HG03095 (cell line): ENCODE measurements around the gene ADCY9.

Source experiments
- ATAC-seq: cut with Tn5 transposase; IDR thresholded peaks from one replicate; pipeline ENCODE4 v1.9.1; 2021; ENCODE audit warnings: moderate library complexity; ENCODE audit not compliant: unreplicated experiment

ADCY9 gene

DNA sequence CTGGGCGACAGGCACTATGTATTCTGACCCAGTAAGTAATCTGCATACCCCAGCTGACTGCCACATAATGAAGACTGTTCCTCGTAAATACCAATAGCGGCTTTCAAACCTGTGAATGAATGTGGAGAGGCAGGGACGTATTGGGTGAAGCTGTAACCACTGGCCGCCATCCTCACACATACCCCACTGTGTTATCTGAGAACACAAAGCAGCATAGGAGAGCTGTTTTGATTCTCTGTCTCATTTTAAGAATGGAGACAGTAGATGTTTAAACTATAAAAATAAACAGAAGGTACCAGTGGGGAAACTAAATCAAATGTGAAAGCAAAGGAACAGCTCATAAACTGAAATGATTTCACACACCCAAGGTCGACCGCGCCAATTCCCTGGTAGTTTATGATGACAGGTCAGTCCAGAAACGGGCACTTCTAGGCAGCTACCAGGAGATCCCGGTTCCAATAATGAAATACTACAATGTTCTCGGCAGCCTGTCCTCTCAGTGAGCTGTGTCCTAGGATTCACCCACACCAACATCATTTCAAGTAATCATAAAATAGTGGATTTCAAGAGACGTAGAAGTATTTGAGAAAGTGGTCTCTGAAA, 109.7 kb downstream of the ADCY9 start:
- no peak for ATAC-seq

DNA sequence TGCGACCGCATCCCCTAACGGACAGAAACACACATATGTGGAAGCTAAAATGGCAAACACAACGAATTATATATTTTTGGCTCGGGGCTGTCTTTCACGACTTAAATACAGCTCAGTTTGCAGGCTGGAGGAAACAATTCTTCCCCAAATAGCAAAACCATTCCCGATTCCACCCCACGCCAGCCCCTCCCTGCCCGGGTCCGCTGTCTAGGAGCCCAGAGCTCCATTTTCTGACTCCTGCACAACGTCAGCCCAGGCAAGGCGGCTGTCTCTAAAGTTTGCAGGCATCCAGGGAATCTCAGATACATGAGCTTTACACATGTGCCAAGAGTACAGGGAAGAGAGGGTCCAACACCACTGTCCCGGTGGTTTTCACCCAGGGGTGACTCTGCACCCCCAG, 110.5 kb downstream of the ADCY9 start:
- no peak for ATAC-seq

- ATAC-seq, result no peak
These were observed 111.0 kb downstream of the ADCY9 start for GRCh38 chr16:4005281-4005680.

DNA sequence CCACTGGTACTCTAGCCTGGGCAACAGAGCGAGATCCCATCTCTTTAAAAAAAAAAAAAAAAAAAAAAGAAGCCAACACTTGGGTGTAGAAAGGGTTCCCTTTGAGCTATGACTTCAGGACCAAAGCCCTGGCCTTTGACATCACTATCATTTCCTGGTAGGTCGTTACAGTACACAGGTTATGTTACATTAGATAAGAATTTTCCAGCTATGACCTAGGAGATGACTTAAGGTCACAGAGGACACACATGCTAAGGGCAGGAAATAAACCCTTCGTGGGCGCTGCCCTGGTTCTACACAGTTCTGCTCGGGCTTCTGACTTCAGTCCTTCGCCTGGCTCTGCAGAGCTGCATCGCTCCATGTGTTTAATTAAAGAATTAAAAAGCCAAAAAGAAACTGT, 112.0 kb downstream of the ADCY9 start:
- no peak for ATAC-seq

DNA sequence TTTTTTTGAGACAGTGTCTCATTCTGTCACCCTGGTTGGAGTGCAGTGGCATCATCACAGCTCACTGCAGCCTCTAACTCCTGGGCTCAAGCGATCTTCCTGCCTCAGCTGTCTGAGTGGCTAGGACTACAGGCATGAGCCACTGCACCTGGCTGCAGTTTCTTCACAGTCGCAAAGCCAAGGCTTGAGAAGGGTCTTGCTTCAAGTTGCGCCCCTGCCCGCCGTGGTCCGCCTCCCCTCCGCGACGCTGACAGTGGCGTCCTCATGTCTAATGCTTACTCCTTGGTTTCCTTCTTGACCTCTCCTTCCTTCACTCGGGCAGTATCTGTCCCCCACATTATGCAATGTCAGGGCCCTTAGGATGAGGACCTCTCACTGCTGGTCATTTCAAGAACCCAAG, 112.7 kb downstream of the ADCY9 start:
- ATAC-seq, result no peak

- ATAC-seq, result no peak
These were observed 113.1 kb downstream of the ADCY9 start for GRCh38 chr16:4003166-4003565.

GRCh38 chr16:4002121-4002520, 114.1 kb downstream of the ADCY9 start:
- ATAC-seq, result no peak

DNA sequence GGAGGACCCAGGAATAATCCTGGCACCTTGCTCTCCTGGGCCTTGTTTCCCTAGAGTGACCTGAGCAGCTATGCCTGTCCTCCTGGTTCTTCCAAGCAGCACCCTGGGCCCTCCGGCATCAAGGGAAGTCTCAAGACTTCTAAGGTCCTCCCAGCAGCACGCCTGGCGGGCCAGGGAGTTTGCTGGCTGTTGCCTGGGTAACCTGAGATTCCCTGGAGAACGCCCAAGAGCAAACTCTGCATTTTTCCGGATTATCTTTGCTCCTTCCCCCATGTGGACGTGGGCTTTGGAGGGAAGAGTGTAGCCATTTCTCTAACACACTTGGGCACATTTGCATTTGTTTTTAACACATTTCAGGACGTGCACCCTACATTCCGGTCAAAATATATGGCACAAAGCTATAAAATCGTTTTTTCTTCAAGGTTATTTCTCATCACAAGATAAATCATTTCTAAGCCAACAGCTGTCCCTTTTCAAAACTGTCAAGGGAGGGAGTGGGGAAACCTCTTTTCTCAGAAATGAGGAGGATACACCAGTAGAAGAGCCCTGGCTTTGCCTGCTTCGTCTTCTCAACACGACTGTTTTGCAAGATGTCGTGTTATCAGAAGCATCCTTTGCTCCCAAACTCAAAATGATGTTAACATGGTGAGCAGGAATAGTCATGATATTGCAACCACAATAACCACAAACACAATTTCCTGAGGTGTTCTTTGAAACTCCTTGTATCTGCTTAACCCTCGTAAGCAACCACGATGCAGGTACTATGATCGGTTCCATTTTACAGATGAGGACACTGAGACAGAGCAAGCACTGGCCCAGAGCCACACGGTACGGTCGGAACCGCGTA, 116.5 kb downstream of the ADCY9 start:
- no peak for ATAC-seq

DNA sequence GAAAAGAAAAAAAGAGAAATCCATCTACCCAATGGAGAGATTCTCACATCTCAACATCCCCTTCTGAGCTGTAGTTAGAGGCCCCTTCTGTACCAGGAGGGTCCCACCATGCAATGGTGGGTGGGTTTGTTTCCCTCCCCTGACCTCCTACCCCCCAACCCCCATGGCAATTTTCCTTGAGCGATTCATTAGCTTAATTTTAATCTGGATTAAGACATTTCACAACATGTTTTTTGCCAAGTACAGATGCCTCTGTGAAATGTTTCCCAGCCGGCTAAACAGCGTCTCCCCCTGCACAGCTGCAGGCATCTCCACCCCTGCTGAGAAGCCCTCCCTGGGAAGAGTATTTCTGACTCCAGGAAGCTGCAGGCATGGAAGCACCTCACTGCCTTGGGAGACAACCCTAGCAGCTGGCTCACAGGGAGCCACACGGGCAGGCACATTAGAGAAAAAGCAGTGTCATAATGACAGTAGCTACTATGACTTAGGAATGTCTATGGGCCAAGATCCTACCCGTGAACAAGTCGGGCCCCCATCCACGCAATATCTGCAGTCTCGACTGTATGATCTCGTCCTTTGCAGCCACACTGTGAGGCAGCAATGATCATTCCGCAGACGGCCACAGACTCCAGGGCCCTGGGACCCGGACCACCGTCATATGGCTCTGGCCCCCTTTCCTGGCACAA, 117.3 kb downstream of the ADCY9 start:
- no peak for ATAC-seq

DNA sequence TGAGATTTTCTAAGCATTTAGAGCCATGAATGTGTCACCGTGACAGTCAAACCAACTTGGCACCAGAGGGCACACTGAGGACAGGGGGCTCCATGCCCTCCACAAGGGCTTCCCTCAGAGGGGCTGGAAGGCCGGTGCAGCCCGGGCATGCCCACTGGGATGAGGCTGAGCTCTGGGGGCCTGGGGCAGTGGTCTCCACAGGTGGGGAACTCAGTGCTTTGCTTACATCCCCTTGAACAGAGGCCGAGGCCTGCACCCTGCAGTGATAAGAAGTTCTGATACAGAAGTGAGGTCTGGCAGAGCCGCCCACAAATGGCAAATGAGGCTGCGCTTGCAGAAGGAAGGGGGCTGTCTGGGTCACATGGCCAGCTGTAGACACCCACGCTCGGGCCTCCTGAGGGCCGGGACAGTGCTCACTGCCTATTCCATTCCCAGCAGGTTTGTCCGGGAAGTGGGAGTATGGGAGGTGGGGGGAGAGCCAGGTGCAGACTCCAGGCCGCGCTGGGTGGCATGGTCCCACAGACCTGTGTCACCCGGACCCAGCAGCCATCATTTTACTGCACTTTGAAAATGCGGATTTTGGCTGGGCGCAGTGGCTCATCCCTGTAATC, 118.9 kb downstream of the ADCY9 start:
- ATAC-seq, result no peak

GRCh38 chr16:3995001-3995400, 121.2 kb downstream of the ADCY9 start:
- no peak for ATAC-seq

GRCh38 chr16:3993052-3993785, 123.0 kb downstream of the ADCY9 start:
- no peak for ATAC-seq

DNA sequence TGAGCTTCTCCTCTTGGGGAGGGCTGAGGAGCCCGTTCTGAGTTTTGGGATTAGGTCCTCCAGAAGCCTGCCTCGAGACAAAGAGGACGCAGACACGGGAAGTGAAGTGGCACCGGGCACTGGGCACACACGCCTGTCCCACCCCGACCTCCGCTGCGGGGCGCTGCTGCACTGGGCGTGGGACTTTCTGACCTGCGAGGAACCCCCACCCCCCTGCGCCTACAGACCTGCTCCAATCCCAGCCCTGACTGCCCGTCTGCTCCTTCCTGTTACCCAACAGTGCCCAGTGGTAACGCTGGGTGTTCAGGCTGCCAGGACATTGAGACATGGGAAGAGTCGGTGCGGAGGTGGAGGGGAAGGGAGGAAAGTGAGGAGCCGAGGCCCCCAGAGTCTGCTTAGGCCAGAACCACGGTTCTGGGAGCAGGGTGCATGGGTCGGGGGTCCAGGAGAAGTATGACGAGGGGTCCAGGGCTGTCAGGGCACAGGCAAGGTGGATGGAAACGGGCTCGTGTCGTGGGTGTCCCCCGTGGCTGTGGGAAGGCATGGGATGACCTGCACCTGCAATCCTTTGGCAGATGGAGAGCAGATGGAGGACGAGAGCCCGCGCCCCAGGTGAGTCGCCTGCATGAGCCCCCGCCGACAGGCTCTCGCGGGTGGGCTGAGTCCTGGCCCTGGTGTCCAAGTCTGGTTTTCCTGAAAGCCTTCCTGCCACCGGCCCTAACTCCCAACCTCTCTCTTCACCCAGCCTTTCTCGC, 123.8 kb downstream of the ADCY9 start:
- ATAC-seq, result no peak

DNA sequence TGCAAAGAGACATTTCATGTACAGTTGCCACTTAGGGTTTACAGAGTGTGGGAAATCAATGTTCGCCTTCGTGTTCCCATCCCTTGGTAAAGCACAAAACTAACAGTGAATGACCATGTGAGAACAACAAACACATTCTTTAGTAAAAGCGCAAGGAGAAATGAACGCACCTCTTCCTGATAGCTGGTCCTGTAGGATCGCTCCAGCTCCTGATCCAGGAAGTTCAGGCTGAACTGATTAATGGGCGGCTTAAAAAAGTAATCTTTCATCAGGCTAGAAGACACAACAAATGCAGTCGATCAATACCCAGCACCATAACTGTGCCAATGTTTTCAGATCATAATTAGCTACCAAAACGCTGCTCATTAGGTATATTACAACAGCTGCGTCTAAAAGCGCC, 127.4 kb downstream of the ADCY9 start:
- no peak for ATAC-seq

GRCh38 chr16:3988011-3988410, 128.2 kb downstream of the ADCY9 start:
- no peak for ATAC-seq

GRCh38 chr16:3987231-3987630, 129.0 kb downstream of the ADCY9 start:
- no peak for ATAC-seq

- no peak for ATAC-seq
These were observed 130.1 kb downstream of the ADCY9 start for GRCh38 chr16:3986235-3986544.

DNA sequence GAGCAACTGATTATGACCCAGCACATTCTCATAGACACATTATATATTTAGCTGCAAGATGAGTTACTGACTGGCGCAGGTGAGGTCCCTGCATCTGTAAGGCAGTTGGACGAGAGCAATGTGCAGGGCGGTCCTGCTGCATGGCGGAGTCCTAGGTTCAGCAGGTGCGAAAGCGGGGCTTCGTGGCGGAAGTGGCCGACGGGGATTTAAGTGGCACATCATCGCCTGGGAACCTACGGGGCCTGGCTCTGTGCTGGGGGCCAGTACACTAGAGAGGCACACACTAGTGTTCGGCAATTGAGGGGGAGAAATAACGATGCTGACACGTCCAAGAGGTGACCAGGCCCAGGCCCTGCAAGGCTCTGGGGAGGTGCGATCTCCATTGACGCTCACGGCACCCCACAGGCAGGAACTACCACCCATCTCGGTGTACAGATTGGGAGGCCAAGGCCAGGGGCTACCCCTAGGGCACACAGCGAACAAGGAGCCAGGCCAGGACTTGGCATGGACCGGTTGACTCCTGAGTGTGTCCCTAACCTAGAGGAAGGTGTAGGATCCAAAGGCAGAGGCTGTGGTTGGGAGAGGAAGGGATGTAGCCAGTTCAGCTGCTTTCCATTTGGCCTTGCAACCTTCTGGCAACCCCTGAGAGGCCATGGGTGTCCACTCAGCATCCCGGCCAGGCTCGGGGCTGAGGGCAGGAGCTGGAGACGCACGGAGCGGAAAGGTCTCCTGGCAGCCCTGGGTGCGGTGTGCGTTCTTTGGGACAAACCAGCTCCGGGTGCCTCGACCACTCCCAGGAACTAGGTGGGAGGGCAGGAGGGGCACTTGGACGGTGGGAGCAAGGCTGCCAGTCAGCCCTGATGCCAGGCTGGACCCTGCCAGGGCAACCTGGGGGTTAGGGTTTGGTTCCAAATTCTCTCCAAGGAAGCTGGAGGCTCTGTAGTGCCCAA, 131.9 kb downstream of the ADCY9 start:
- no peak for ATAC-seq

GRCh38 chr16:3983081-3983520, 133.1 kb downstream of the ADCY9 start:
- ATAC-seq, result no peak
